WTC11 (cell line): ENCODE results near the gene DCTN2. TPM values are rescaled to one million over a fixed set of nuclear protein-coding genes. Genes with fewer than 3 reads are reported as not detected.

Source experiments
- ATAC-seq: fragments of 200-7000 bp; cut with Tn5 transposase; 2 replicates; pipeline ENCODE4 v1.10.0; 2021; ENCODE audit warnings: mild to moderate bottlenecking, moderate library complexity
- CTCF ChIA-PET: fragments of 300-600 bp; sonication (Branson Sonifier 250); formaldehyde crosslinking; loops from one replicate; lab custom pipeline; 2021; ENCODE audit warnings: antibody characterized with exemption; lab: Charles Lee
- POLR2A ChIA-PET: fragments of 350-600 bp; sonication (Branson Sonifier 250); formaldehyde crosslinking; loops from one replicate; lab custom pipeline; 2021; ENCODE audit warnings: antibody characterized with exemption; lab: Charles Lee
- DNase-seq: peaks from one replicate; pipeline ENCODE4 v3.0.0; 2021; ENCODE audit warnings: low spot score
- H3K27ac Mint-ChIP-seq: 2 replicates; pipeline ENCODE4 v1.8.0; 2021; ENCODE audit warnings: mixed read lengths
- H3K27me3 Mint-ChIP-seq: 2 replicates; pipeline ENCODE4 v1.8.0; 2021; ENCODE audit warnings: low read depth, mild to moderate bottlenecking, moderate library complexity, mixed read lengths
- H3K36me3 Mint-ChIP-seq: 2 replicates; pipeline ENCODE4 v1.8.0; 2021; ENCODE audit warnings: mixed read lengths
- H3K4me1 Mint-ChIP-seq: 2 replicates; pipeline ENCODE4 v1.8.0; 2022; ENCODE audit warnings: mixed read lengths
- H3K4me3 Mint-ChIP-seq: 2 replicates; pipeline ENCODE4 v1.8.0; 2021; ENCODE audit warnings: mild to moderate bottlenecking, moderate library complexity, mixed read lengths
- H3K9me3 Mint-ChIP-seq: 2 replicates; pipeline ENCODE4 v1.8.0; 2021; ENCODE audit warnings: mixed read lengths
- AFF4 ChIP-seq: sonication (generic); formaldehyde crosslinking; IDR thresholded peaks from 2 replicates; pipeline ENCODE4 v1.8.1; 2023; ENCODE audit warnings: mild to moderate bottlenecking, missing genetic modification reagents, borderline replicate concordance
- CREB1 ChIP-seq: sonication (generic); formaldehyde crosslinking; IDR thresholded peaks from 2 replicates; pipeline ENCODE4 v1.8.0; 2023; ENCODE audit warnings: mild to moderate bottlenecking, missing genetic modification reagents
- CTCF ChIP-seq: fragments of 200-600 bp; IDR thresholded peaks from 2 replicates; pipeline ENCODE4 v1.8.0; 2022; ENCODE audit warnings: antibody characterized with exemption
- E2F4 ChIP-seq: sonication (generic); formaldehyde crosslinking; IDR thresholded peaks from 2 replicates; pipeline ENCODE4 v1.8.1; 2022; ENCODE audit warnings: low read depth, mild to moderate bottlenecking, moderate library complexity, missing genetic modification reagents, borderline replicate concordance
- ELF4 ChIP-seq: sonication (generic); formaldehyde crosslinking; IDR thresholded peaks from 2 replicates; pipeline ENCODE4 v1.8.1; 2022; ENCODE audit warnings: low read depth, mild to moderate bottlenecking, moderate library complexity, missing genetic modification reagents
- ERG ChIP-seq: fragments of 250-450 bp; sonication (Bioruptor Pico); IDR thresholded peaks from 2 replicates; pipeline ENCODE4 v1.8.0; 2021; ENCODE audit warnings: mild to moderate bottlenecking
- FOXK1 ChIP-seq: sonication (generic); formaldehyde crosslinking; IDR thresholded peaks from 2 replicates; pipeline ENCODE4 v1.8.0; 2022; ENCODE audit warnings: mild to moderate bottlenecking, moderate library complexity, missing genetic modification reagents
- FOXP1 ChIP-seq: sonication (generic); formaldehyde crosslinking; IDR thresholded peaks from 2 replicates; pipeline ENCODE4 v1.8.0; 2022; ENCODE audit warnings: missing genetic modification reagents, mild to moderate bottlenecking, moderate library complexity, borderline replicate concordance
- IRF2 ChIP-seq: sonication (generic); formaldehyde crosslinking; IDR thresholded peaks from 2 replicates; pipeline ENCODE4 v1.8.0; 2022; ENCODE audit warnings: low read depth, missing genetic modification reagents, borderline replicate concordance
- JAZF1 ChIP-seq: fragments of 250-450 bp; sonication (Bioruptor Pico); IDR thresholded peaks from 2 replicates; pipeline ENCODE4 v1.9.0; 2021; ENCODE audit warnings: moderate library complexity, mild to moderate bottlenecking, inconsistent platforms
- KAT7 ChIP-seq: sonication (generic); formaldehyde crosslinking; IDR thresholded peaks from 2 replicates; pipeline ENCODE4 v1.8.1; 2023; ENCODE audit warnings: missing genetic modification reagents, mild to moderate bottlenecking, borderline replicate concordance
- MXD4 ChIP-seq: fragments of 250-450 bp; sonication (Bioruptor Pico); IDR thresholded peaks from 2 replicates; pipeline ENCODE4 v1.8.0; 2021; ENCODE audit warnings: mild to moderate bottlenecking, moderate library complexity, borderline replicate concordance
- NFE2L1 ChIP-seq: sonication (generic); formaldehyde crosslinking; IDR thresholded peaks from 2 replicates; pipeline ENCODE4 v1.8.1; 2023; ENCODE audit warnings: missing genetic modification reagents
- NR1H2 ChIP-seq: sonication (generic); formaldehyde crosslinking; IDR thresholded peaks from 2 replicates; pipeline ENCODE4 v1.9.0; 2021; ENCODE audit warnings: mild to moderate bottlenecking, moderate library complexity, missing genetic modification reagents
- PRDM15 ChIP-seq: sonication (generic); formaldehyde crosslinking; IDR thresholded peaks from 2 replicates; pipeline ENCODE4 v1.8.0; 2022; ENCODE audit warnings: missing genetic modification reagents
- PREB ChIP-seq: sonication (generic); formaldehyde crosslinking; IDR thresholded peaks from 2 replicates; pipeline ENCODE4 v1.8.1; 2022; ENCODE audit warnings: mild to moderate bottlenecking, missing genetic modification reagents, moderate library complexity, borderline replicate concordance
- RELA ChIP-seq: sonication (generic); formaldehyde crosslinking; IDR thresholded peaks from 2 replicates; pipeline ENCODE4 v1.8.1; 2022; ENCODE audit warnings: missing genetic modification reagents, mild to moderate bottlenecking, borderline replicate concordance
- TCF7 ChIP-seq: sonication (generic); formaldehyde crosslinking; IDR thresholded peaks from 2 replicates; pipeline ENCODE4 v1.8.0; 2022; ENCODE audit warnings: mild to moderate bottlenecking, low read depth, missing genetic modification reagents, moderate library complexity
- ZBTB43 ChIP-seq: sonication (generic); formaldehyde crosslinking; IDR thresholded peaks from 2 replicates; pipeline ENCODE4 v1.8.1; 2023; ENCODE audit warnings: mild to moderate bottlenecking, missing genetic modification reagents
- ZMAT4 ChIP-seq: fragments of 250-450 bp; sonication (Bioruptor Pico); IDR thresholded peaks from 2 replicates; pipeline ENCODE4 v1.9.0; 2021; ENCODE audit warnings: mild to moderate bottlenecking
- ZNF232 ChIP-seq: sonication (generic); formaldehyde crosslinking; IDR thresholded peaks from 2 replicates; pipeline ENCODE4 v1.8.0; 2022; ENCODE audit warnings: mild to moderate bottlenecking, missing genetic modification reagents
- ZNF396 ChIP-seq: fragments of 250-450 bp; sonication (Bioruptor Pico); IDR thresholded peaks from 2 replicates; pipeline ENCODE4 v1.8.0; 2021; ENCODE audit warnings: mild to moderate bottlenecking, moderate library complexity, borderline replicate concordance
- ZNF423 ChIP-seq: fragments of 250-450 bp; sonication (Bioruptor Pico); IDR thresholded peaks from 2 replicates; pipeline ENCODE4 v2.1.2; 2022; ENCODE audit warnings: mild to moderate bottlenecking, moderate library complexity
- total RNA-seq: library from RNA; stranded (reverse); gene quantifications from 3 replicates; pipeline ENCODE4 v1.2.3, GENCODE V29; 2021

DCTN2 gene
- total RNA-seq, 1 experiment from 2014 or later: 93.5 TPM

GRCh38 chr12:57548488-57548887 lies 1.5 kb upstream of the DCTN2 start (continued):
- TF ChIP-seq ERG (no peak), CTCF (no peak), ZNF396 (CRISPR knock-in tag) (no peak), PREB (CRISPR knock-in tag) (no peak), ZMAT4 (CRISPR knock-in tag) (no peak), ZNF232 (CRISPR knock-in tag) (no peak), NFE2L1 (CRISPR knock-in tag) (no peak), ZNF423 (CRISPR knock-in tag) (no peak), FOXP1 (CRISPR knock-in tag) (no peak), PRDM15 (CRISPR knock-in tag) (no peak)
- TF ChIP-seq, all 79 proteins: peak for 0

- no peak overlapping the region for H3K4me3 Mint-ChIP-seq
- ChIA-PET POLR2A (no interaction called here), CTCF (no interaction called here)
- H3K36me3 Mint-ChIP-seq: 0 out of 2 replicates have a peak, but pooled peaks cover 2% of the 10 kb centered on the region
- peaks cover 49% of the 10 kb centered on the region for H3K4me1 Mint-ChIP-seq
- peaks cover 24% of the 10 kb centered on the region for H3K27me3 Mint-ChIP-seq
- ATAC-seq: no peak
- H3K27ac Mint-ChIP-seq: no peak overlapping the region
- no peaks in the 10 kb centered on the region for H3K9me3 Mint-ChIP-seq
- no peak for DNase-seq
- no peak for TF ChIP-seq MXD4 (CRISPR knock-in tag)
- no peak for TF ChIP-seq E2F4 (CRISPR knock-in tag)
- no peak for TF ChIP-seq JAZF1 (CRISPR knock-in tag)
- TF ChIP-seq RELA (CRISPR knock-in tag): no peak
- no peak for TF ChIP-seq TCF7 (CRISPR knock-in tag)
- no peak for TF ChIP-seq FOXK1 (CRISPR knock-in tag)
- TF ChIP-seq ZBTB43 (CRISPR knock-in tag): no peak
- no peak for TF ChIP-seq KAT7 (CRISPR knock-in tag)
- no peak for TF ChIP-seq AFF4
- TF ChIP-seq CREB1 (CRISPR knock-in tag): no peak
- TF ChIP-seq NR1H2 (CRISPR knock-in tag): no peak
- no peak for TF ChIP-seq IRF2 (CRISPR knock-in tag)
- no peak for TF ChIP-seq ELF4
Observed at GRCh38 chr12:57548013-57548315, 972 bp upstream of the DCTN2 start.
